HG02571 (cell line): ENCODE results near the gene NUDT22.

Source experiments
- ATAC-seq: cut with Tn5 transposase; IDR thresholded peaks from one replicate; pipeline ENCODE4 v1.9.1; 2021; ENCODE audit warnings: mild to moderate bottlenecking, moderate library complexity; ENCODE audit not compliant: unreplicated experiment

NUDT22 gene

DNA sequence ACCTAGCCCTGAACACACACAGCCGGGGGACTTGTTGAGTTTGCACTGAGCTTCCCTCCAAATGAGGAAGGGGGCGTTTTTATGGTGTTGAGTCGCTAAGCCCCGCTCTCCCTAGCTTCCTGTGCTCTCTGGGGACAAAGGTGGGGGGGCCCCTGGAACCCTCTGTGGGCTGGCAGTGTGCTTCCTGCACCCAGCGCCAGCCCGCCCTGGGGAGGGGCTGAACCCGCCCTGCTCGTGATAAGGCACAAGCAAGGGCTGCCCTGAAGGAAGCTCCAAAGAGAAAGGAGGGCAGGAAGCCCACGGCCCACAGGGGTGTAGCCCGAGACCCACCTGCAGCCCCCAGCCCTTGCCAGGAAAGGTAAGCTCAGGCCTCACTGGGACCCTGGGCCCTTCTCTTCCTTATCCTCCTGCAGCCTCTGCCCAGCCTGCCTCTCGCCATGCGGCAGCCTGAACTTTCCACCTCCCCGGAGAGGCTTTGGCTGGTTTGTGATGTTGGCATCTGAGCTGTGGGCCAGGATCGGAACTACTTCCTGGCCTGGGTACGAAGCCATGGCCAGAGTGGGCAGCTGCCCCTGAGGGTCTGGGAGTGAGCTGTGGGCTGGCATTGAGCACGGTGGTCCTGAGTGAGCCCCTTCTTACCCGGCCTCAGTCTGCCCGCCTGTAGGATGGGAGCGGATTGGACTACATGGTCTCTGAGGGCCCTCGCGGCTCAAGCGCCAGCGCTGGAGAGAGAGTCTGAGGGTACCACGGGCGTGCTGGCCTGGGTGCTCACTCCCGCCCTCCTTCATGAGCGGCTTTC, 19.4 kb upstream of the NUDT22 start, which contains the start of gene FERMT3:
TSS of gene FERMT3 (plus strand) at position 265 of the 799 bp plus-strand sequence. CDS start 644 bp downstream, outside the sequence.
- no peak for ATAC-seq

GRCh38 chr11:64207256-64208085, 18.6 kb upstream of the NUDT22 start:
- no peak for ATAC-seq

DNA sequence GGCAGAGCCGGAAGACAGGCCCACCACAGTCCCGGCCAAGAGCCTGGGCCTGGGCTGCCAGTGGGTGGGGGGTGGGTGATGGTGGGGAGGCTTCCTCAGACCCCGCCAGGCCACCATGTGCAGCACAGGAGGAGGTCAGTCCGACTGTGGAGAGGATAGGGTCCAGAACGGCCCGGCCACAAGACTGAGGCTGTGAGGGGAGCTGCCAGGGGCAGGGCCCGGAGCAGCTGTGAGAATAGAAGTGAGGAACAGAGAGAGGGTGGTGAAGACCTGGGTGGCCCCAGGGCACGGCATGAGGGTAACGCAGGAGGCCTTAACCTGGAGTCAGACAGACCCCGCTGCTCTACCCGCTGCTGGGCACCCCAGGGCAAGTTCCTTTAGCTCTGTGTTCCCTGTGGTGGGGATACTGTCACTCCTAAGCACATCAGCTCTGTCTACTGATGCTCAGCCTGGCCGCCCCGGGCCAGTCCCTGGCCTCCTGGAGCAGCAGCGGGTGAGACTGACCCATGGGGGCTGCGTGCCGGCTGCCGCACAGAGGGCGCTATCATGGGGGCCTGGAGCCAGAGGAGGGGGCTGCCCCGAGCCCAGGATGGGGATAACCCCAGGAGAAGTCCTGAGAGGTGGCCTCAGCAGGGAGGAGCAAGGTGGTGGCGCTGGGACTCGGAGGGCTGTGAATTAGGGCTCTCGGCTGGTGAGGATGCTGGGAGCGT, 17.8 kb upstream of the NUDT22 start:
- no peak for ATAC-seq

- ATAC-seq = no peak
Observed at GRCh38 chr11:64208796-64209562, 17.1 kb upstream of the NUDT22 start.

GRCh38 chr11:64209563-64209843, 16.6 kb upstream of the NUDT22 start:
- ATAC-seq = no peak

- ATAC-seq = no peak
Observed at GRCh38 chr11:64210301-64211020, 15.6 kb upstream of the NUDT22 start.

GRCh38 chr11:64211181-64211872, 14.7 kb upstream of the NUDT22 start:
- no peak for ATAC-seq

DNA sequence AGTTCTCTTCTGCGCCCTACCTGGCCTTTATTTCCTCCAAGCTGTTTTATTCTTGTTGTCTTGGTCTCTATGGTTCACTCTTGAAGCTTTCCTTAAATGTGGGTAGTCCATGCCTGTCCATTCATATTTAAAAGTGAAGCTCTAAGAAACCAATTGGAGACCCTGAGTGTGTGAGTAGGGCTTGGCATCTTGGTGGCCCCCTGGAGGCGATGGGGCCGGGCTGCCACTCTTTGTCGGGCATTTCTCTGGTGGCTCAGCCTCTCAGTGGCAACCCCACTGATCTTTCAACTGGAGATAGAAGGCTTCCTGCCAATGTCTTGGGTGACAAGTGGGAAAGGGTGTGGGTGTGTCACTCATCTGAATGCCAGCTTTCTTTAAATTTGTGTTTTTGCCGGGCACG, 9.2 kb upstream of the NUDT22 start:
- ATAC-seq = no peak

DNA sequence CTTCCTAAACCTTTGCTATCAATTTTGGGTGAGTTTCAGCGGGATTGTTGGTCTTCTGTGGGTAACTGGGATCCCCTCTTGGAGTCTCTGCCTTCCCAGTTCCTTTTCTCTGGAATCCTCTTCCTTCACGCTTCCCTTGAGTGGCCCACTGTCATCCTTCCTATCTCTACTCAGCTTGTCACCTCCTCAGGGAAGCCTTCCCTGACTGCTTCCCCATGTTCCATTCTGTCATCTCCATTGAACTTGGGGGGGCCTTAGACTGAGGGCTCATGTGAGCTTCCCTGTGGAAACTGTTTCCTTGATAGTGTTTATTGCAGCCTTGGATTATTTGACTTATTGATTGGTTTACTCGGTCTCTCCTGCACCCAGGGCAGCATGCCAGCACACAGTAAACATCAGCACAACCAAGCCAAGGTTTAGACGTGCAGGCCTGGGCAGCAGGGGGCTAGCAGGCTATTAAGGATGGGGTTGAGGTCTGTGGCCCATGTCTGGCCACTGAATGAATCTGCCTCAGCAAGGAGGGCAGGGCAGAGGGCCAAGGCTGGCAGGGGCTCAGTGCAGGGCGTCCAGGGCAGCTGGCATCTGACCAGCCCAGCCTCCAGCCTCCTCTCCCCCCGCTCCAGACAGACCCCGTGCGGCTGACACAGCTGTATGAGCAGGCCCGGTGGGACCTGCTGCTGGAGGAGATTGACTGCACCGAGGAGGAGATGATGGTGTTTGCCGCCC, 7.3 kb upstream of the NUDT22 start:
- no peak for ATAC-seq

DNA sequence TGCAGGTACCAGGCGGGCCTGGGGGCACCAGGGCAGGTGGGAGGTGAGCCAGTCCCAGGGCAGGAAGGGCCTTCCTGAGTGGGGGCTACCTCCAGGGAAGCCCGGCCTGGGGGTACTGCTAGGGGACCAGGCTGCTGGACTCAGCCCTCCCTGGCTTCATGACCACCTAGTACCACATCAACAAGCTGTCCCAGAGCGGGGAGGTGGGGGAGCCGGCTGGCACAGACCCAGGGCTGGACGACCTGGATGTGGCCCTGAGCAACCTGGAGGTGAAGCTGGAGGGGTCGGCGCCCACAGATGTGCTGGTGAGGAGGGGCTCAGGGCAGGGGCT, 6.8 kb upstream of the NUDT22 start:
- no peak for ATAC-seq

GRCh38 chr11:64219755-64220154, 6.3 kb upstream of the NUDT22 start:
- no peak for ATAC-seq

DNA sequence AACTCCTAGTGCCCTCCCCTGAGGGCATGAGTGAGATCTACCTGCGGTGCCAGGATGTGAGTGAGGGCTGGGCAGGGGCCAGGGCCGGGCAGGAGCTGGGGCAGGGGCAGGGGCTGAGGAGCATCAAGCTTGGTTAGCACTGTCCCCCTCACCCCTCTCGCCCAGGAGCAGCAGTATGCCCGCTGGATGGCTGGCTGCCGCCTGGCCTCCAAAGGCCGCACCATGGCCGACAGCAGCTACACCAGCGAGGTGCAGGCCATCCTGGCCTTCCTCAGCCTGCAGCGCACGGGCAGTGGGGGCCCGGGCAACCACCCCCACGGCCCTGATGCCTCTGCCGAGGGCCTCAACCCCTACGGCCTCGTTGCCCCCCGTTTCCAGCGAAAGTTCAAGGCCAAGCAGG, 5.8 kb upstream of the NUDT22 start:
- ATAC-seq = no peak

DNA sequence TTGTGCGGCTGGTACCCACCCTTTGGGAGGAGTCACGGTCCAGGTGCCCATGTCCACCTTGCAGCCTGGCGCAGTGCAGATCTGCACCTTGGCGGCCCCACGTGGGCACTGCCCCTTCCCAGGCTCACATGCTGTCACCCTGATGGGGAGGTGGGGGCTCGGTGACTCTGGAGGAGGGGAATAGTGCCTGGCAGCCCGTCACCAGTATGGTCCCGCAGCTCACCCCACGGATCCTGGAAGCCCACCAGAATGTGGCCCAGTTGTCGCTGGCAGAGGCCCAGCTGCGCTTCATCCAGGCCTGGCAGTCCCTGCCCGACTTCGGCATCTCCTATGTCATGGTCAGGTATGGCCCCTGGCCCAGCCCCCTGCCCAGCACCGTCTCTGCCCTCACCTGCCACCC, 5.3 kb upstream of the NUDT22 start:
- no peak for ATAC-seq

GRCh38 chr11:64222651-64223000, 3.4 kb upstream of the NUDT22 start:
- ATAC-seq = no peak

- no peak for ATAC-seq
Observed at GRCh38 chr11:64223001-64223651, 2.9 kb upstream of the NUDT22 start.

DNA sequence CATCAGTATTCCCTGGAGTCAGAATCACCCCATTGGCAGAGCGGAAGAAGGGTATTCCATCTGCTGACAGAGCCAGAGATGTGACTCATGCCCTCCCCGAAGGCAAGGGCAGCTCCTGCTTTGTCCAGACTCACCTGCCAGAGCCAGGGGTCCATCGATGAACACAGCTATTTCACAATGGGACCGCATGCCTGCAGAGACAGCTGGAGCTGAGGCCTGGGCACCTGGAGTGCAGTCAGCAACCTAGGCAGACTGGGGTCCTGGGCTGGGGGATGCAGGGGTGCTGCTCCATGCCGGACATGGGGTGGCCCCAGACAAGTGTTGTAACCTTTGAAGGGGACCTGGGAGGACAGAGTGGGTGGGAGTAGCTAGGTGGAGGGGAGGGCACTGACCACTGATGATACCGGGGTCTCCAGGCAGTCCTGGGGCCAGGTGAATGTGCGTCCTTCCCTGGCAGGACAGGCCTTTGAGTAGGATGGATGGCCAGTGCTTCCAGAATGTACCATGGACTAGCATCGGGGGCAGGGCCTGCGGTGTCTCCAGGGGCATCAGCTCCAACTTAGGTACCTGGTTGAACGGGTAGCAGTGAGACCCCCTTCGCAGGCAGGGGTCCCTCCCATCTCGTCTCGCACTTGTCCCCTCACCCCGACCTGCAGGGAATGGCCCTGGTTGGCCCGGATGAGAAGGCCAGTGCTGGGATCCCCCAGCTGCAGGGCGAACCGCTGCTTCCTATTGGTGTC, 1.8 kb upstream of the NUDT22 start:
- ATAC-seq = no peak

DNA sequence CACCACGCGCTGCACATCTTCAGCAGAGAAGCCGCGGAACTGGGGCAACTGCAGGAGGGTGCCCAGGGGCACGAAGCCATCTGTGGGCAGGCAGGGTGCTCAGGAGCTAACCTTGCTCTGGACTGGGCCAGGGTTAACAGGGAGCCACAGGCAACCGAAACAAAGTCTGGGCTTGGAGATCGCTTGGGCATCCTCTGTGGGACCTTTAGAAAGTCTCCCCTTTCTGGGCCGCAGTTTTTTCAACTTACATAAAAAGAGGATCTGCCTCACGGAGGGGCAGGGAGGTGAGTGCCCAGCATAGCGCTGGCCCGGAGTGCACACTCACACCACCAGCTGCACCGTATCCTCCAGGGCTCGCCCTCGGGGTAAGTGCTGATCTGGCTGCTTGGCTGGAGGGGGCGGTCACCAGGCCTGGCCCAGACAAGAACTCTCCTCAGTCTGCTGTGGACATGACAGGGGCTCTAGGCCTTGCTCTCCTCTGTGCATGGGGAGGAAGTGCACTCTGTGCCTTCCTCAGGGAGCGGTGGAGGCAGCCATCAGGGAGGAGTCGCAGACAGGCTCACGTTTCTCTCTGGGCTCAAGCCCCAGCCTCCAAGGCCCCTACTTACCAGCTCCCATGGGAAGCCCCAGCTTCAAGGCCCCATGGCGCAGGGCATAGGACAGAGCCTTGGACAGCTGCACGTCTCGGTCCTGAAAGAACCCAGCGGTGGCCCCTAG, 1.0 kb upstream of the NUDT22 start:
- ATAC-seq = no peak
